H54 (cell line): Measurements from ENCODE around the gene PPP1R13L.

ENCODE experiments used
- DNase-seq: peaks from one replicate; pipeline ENCODE4 v3.0.0; 2011; ENCODE audit warnings: low spot score, mixed read lengths; ENCODE audit not compliant: insufficient read length
- FAIRE-seq: peaks from 3 replicates; lab custom pipeline; 2011; peaks lifted over from hg19 to GRCh38; lab: Jason Lieb, UNC
- POLR2A ChIP-seq: IDR thresholded peaks from 2 replicates; pipeline ENCODE4 v1.6.1; 2011; ENCODE audit warnings: low read depth, mild to moderate bottlenecking, low read length

PPP1R13L gene

GRCh38 chr19:45382426-45382825 lies 22.4 kb downstream of the PPP1R13L start:
- no peak for FAIRE-seq

DNA sequence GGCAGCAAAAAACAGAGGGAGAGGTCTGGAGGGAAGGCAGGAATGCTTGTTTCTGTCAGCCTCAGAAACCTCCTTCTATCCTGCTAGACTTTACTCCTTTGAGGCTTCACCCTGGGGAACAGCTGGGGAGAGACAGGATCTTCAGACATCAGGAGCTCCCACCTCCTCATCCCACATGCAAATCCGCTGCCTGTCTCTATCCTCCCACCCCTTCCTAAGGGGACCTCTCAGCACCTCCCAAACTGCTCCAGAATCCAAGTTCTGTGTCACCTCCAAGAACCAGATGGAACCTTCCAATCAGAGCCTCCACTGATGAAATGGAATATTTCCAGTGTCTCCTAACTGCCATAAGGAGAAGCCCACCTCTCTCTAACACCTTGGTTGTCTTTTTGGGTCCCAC lies 24.8 kb downstream of the PPP1R13L start:
- DNase-seq (no peak), FAIRE-seq (no peak)
- no peak for TF ChIP-seq POLR2A

More at GRCh38 chr19:45382426-45382825, 22.4 kb downstream of the PPP1R13L start:
- TF ChIP-seq POLR2A = no peak
- no peak for DNase-seq

- peak; percentile 57 for DNase-seq
- FAIRE-seq = peak; percentile 74
Observed at GRCh38 chr19:45376045-45376724, 28.7 kb downstream of the PPP1R13L start.

DNA sequence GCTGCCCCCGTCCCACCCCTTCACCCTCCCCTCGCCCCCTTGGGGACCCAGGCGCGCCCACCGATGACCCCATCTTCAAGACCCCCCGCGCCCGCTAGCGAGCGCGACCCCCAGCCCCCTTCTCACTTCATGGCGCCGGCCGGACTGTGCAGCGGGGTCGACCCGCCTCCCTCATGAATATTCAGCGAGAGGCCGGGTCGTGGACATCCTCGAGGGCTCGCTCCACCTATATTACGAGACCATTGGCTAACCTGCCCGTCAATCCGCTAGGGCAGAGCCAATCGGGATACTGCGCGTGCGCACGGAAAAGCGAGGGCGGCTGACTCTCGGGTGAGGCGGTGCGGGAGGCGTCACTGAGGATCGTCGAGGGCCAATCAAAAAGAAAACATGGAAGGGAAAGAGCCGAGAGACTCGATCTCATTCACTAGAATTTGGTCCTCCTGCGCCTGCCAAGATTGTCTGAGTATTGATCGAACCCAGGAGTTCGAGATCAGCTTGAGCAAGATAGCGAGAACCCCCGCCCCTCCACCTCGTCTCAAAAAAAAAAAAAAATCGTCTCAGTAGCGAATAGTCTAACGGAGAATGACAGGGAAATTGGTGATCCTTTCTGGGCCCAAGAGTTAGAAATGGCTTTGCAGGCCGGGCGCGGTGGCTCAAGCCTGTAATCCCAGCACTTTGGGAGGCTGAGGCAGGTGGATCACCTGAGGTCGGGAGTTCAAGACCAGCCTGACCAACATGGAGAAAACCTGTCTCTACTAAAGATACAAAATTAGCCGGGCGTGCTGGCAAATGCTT lies 34.3 kb downstream of the PPP1R13L start, which contains the start of gene ERCC2:
Gene ERCC2 (minus strand): TSS at position 164 of the 795 bp plus-strand sequence. CDS start 33 bp downstream, at position 131.
- peak; percentile 55 for FAIRE-seq
- TF ChIP-seq POLR2A = 0 out of 2 replicates have a peak, but pooled peaks have one; percentile 20
- DNase-seq = peak; percentile 96

More at GRCh38 chr19:45376045-45376724, 28.7 kb downstream of the PPP1R13L start:
- TF ChIP-seq POLR2A = no peak

GRCh38 chr19:45368737-45369340 lies 36.0 kb downstream of the PPP1R13L start:
- no peak for TF ChIP-seq POLR2A
- DNase-seq (no peak), FAIRE-seq (no peak)

GRCh38 chr19:45368127-45368526 lies 36.7 kb downstream of the PPP1R13L start:
- TF ChIP-seq POLR2A = no peak
- DNase-seq = no peak
- no peak for FAIRE-seq

GRCh38 chr19:45364696-45365095 lies 40.2 kb downstream of the PPP1R13L start:
- FAIRE-seq (no peak), DNase-seq (no peak)
- no peak for TF ChIP-seq POLR2A

GRCh38 chr19:45363861-45364459 lies 40.9 kb downstream of the PPP1R13L start:
- no peak for FAIRE-seq
- DNase-seq = no peak
- TF ChIP-seq POLR2A = no peak

DNA sequence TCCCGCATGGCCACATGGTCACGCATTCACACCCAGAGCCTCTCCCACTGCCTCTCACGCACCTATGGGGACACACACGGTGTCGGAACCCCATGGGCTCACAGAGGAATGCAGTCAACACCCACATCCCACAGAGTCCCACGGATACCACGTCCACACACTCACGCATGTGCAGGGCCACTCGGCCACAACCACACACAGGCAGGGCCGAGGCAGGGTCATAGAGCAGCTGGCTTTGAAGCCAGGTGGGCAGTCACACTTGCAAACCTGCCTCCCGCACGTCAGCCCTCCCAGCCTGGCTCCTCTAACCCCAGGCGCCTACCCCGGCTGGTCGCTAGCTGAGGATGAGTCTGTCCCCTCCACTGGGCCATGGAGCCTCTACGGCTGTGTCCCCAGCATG lies 42.6 kb downstream of the PPP1R13L start:
- DNase-seq (no peak), FAIRE-seq (no peak)
- TF ChIP-seq POLR2A = no peak

GRCh38 chr19:45361608-45362007 lies 43.3 kb downstream of the PPP1R13L start:
- TF ChIP-seq POLR2A = no peak
- FAIRE-seq = no peak
- DNase-seq = no peak

DNA sequence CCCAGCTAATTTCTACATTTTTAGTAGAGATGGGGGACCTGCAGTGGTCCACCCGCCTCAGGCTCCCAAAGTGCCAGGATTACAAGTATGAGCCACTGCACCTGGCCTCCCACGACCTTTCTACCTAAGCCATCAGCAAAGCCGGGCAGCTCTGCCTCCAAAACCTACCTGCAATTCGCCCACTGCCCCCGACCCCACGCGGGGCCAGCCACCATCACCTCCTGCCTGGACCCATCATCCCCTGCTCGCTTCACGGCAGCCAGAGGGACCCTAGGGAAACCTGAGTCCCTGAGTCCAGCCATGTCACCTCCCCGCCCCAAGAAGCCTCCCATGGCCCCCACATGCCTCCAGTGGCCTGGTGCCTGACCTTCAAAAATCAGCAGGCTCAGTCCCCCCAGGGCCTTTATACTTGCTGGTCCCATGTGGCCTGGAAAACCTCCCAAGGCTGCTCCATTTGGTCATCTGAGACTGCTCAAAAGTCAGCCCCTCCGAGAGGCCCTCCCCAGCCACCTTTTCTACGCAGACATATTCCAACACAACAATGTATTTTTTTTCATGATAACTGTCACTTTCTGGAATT lies 46.6 kb downstream of the PPP1R13L start:
- no peak for DNase-seq
- no peak for TF ChIP-seq POLR2A
- no peak for FAIRE-seq

DNA sequence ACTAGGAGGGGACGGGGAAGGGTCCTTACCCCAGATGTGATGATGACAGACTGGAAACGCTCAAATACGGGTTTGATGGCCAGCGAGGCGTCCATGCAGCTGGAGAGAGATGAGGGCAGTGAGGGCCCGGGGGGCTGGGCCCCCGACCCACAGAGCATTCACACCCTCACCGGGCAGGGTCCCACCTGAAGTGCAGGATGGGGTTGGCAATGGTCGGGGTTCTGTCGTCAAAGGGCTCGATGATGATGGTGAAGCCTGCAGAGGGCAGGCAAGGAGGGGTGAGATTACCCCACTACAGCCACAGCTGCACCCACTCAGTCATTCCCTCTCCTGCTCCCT lies 47.5 kb downstream of the PPP1R13L start:
- FAIRE-seq (no peak), DNase-seq (no peak)
- TF ChIP-seq POLR2A = no peak

- TF ChIP-seq POLR2A = no peak
- FAIRE-seq (no peak), DNase-seq (no peak)
Observed at GRCh38 chr19:45356760-45357444, 48.0 kb downstream of the PPP1R13L start.
